Left ventricle myocardium superior (tissue), 1 donor: ENCODE measurements around the gene ARNT2. TPM values are rescaled to one million over a fixed set of nuclear protein-coding genes. Genes with fewer than 3 reads are reported as not detected.

Experiments used
- ATAC-seq: fragments of 200-7000 bp; cut with Tn5 transposase; one replicate; pipeline ENCODE4 v1.9.1; 2020; ENCODE audit warnings: mild to moderate bottlenecking, moderate library complexity
- DNase-seq: peaks from one replicate; pipeline ENCODE4 v3.0.0-alpha.2; 2020
- intact Hi-C: fragments of 100-400 bp; cut with micrococcal nuclease; formaldehyde crosslinking; loops from one replicate; pipeline ENCODE4 v1.11.0; 2022
- total RNA-seq: library from RNA; stranded (reverse); fragmentation: NEBNext Ultra II Directional; extraction: Animal tissue kit (Norgen Biotek cat#: 25700); gene quantifications from one replicate; pipeline ENCODE4 v1.2.1, GENCODE V29; 2021
- donor health status: DM: no; HTN: yes; CAD: no; lungs with severe emphysema.

ARNT2 gene
- total RNA-seq, 1 donor from 2014 or later: 4.1 TPM

- no peak for DNase-seq
- intact Hi-C loops: no loop called here
- no peak for ATAC-seq
Observed at GRCh38 chr15:80577552-80578205, 173.5 kb downstream of the ARNT2 start.

- DNase-seq (no peak), ATAC-seq (no peak)
- intact Hi-C loops: no loop called here
Observed at GRCh38 chr15:80578206-80578595, 174.0 kb downstream of the ARNT2 start.

- intact Hi-C loops: no loop called here
- ATAC-seq (no peak), DNase-seq (no peak)
Observed at GRCh38 chr15:80578871-80579270, 174.7 kb downstream of the ARNT2 start.

GRCh38 chr15:80579611-80580010 is 175.4 kb downstream of the ARNT2 start:
- ATAC-seq: no peak
- DNase-seq: no peak
- intact Hi-C loops: no loop called here

- ATAC-seq (no peak), DNase-seq (no peak)
- intact Hi-C loops: no loop called here
Observed at GRCh38 chr15:80580106-80580505, 175.9 kb downstream of the ARNT2 start.

DNA sequence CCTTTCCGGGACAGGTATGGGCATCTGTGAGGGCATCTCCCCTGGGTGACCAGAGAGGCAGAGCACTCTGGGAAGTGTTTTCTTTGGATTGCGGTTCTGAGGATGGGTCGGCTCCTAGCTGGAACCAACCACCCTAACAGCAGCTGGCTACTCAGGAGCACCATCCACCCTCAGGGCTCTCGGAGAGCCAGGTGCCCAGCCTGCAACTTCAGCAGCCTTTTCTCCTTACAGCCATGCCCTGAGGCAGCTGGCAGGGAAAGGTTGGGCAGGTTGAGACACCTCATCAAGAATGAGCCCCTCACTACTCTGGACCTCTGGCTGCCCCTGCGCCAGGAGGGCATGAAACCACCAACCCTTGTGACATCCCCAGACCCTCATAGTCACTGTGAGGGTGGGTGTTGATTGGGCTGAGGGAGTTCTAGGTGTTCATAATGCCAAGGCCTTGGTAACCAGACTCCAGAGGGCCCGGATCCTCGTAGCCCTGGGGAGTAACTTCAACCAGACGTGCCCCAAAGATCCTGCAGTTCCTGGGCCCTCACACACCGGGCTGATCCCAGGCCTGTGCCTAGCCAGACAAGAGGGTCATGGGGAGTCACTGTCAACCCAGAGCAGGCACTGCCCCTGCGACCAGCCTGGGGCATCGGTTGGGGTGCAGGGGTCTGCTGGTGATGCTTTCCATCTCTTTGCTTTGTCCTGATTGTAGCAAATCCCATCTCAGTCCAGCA is 176.5 kb downstream of the ARNT2 start:
- no peak for DNase-seq
- no peak for ATAC-seq
- intact Hi-C loops: no loop called here

- intact Hi-C loops: no loop called here
- DNase-seq (no peak), ATAC-seq (no peak)
Observed at GRCh38 chr15:80581976-80582375, 177.8 kb downstream of the ARNT2 start.

DNA sequence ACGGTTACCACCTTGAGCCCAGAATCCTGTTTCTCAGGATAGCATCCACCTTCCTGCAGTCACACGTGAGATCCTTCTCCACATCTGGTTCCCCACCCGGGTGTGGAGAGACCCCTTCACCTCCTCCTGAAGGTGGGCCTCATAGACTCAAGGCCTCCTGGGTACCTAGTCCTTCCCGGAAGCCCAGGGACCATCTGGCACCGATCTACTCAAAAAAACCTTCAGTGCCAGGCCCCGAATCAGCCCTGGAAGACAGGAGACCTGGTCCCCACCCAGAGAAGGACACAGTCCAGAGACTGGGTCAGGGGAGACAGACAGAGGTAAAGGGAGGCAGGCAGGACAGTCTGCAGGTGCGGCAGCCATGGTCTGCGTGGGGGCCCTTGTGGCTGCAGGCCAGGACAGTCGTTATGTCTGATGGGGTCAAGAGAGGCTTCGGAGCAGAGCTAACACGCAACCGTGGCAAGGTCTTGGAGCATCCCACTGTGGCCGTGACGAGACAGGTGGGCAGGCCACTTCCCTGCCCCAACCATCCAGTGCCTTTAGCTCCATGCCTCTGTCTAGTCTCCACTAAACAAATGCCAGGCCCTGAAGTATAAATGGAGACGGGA is 178.7 kb downstream of the ARNT2 start:
- intact Hi-C loops: no loop called here
- DNase-seq (no peak), ATAC-seq (no peak)

GRCh38 chr15:80584561-80584964 is 180.4 kb downstream of the ARNT2 start:
- intact Hi-C loops: no loop called here
- ATAC-seq (peak; percentile 56), DNase-seq (peak; percentile 39)

GRCh38 chr15:80584973-80585525 is 180.9 kb downstream of the ARNT2 start:
- ATAC-seq: no peak
- no peak for DNase-seq
- intact Hi-C loops: no loop called here

DNA sequence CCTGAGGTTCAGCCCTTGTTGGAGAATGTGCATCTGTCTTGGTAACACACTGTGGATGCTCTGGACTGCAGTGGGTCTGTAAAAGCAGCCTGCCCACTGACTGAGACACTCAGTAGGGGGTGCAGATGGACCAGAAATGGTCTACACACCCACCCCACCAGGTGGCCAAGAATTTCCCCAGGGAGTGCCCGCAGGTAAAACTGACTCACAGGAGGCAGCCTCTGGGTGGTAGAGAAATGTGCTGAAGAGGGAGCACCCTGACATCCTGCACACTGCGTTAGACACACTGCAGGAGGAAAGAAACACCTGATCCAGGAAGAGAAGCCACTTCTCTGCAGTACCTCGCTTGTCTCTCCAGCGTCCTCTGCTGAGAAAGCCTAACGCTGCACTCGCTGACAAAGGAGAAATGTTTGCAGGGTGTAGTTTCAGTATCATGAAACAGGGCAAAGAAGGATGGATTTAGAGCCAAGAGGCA is 181.4 kb downstream of the ARNT2 start:
- no peak for DNase-seq
- intact Hi-C loops: no loop called here

DNA sequence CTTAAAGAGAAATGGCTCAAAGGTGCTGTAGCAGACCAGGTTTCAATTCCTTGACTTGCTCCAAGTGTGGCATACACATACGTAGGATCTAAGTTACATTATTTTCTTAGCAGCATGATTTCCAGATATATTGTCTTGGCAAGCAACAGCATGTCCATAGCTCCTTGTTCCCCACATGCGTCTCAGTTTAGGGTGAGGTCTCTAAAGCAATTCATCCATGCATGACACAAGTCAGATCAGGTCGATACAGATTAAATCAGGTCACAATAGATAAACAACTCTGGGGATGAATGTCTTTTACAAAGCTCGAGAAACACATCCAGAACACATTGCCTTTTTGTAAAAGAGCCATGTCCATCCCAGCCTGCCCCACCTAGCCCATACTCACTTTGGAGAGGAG is 182.0 kb downstream of the ARNT2 start:
- no peak for DNase-seq
- intact Hi-C loops: no loop called here
- ATAC-seq: no peak

More for the DNA sequence above, 181.4 kb downstream of the ARNT2 start:
- no peak for ATAC-seq

- ATAC-seq (no peak), DNase-seq (no peak)
- intact Hi-C loops: no loop called here
Observed at GRCh38 chr15:80587007-80587406, 182.8 kb downstream of the ARNT2 start.

DNA sequence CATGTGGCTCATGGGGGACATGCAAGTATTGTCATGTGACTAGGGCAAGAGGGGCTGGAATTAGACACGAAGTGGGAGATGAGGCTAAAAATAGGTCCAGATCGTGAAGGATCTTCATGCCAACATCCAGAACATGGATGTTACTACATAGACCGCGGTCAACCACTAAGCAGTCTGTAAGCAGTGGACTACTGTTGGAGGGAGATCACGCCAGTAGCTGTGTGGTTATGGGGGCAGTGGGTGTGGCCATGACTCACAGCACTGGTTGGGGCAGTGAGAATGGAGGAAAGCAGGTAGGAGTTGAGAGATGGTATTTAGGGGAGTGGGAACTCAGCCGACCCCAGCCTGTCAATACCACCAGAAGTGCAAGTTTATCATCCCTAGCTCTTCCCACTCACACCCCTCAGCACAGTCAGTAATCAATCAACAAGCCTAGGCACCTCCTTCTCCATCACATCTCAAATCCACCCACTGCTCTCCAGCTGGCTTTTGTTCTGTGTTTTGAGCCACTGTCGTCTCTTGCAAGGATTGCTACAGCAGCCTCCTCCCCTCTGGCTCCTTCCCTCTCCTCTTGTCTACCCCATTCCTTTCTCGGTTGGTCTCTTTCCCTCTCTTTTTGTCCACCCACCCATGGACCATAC is 183.8 kb downstream of the ARNT2 start:
- no peak for ATAC-seq
- intact Hi-C loops: no loop called here
- DNase-seq: no peak

DNA sequence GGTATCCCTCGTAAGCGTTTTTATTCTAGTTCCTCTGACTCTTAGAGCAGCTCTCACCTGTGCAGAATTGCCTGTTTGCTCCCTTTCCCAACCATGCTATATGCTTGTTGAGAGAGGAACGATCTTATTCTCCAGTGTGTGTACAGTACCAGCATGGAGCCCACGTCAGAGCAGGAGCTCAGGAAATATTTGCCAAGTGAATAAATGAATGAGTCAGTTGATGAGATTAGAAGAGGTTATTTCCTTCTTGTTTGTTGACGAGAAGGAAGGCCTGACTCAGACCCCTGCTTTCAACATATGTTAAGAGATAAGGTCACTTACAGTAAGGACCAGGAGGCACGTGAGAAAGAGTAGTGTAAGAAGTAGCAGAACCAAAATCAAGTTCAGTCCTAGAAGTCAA is 184.6 kb downstream of the ARNT2 start:
- intact Hi-C loops: no loop called here
- no peak for ATAC-seq

DNA sequence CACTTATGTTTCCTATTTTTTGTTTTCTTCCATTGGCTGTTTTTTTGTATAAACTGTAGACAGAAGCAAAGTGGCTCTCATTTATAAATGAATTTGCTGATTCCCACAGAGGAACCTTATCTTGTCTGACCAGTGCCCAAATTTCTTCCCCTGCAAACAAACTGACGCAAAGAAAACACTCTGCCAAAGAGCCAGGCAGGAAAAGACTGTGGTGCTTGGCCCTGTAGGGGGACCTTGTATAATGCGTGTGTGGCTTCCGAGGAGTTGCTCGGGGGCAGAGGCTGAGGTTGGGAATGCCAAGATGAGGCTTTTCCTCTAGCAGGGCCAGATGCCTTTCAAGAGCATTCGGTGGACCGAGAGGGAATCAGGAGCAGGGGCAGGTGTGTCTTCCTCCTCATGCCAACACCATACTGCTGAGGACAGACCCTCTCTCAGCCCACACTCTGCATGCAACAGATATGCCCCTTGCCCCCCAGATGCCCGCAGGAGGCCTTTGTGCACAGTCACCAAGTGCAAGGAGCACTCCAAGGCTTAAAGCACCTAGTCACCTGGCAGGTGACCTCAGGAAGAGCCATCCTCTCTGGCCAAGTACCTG is 186.7 kb downstream of the ARNT2 start:
- ATAC-seq (no peak), DNase-seq (no peak)
- intact Hi-C loops: no loop called here

More for the DNA sequence above, 184.6 kb downstream of the ARNT2 start:
- no peak for DNase-seq

DNA sequence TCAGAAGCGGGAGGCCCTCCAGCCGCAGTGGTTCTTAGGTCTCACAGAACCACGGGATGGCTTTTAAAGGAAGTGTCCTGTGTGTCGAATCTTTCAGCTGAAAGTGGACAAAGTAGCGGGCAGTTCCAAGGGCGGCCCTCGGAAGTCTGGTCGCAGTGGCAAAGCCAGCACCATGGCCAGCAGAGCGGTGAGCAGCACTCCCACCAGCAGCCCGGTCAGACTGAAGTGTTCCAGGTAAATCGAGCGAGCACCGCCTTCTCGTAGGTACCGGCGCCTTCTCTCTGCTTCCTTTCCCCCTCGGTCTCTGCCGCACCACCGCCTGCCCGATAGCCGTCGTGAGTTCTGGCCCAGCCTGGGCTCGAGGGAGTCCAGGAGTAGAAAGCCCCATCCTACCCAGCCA is 187.3 kb downstream of the ARNT2 start:
- intact Hi-C loops: no loop called here
- DNase-seq (no peak), ATAC-seq (no peak)

- ATAC-seq (no peak), DNase-seq (no peak)
- intact Hi-C loops: no loop called here
Observed at GRCh38 chr15:80591938-80592825, 188.0 kb downstream of the ARNT2 start.
